GM12891 (cell line): Measurements from ENCODE around the gene GNAQ.

Experiments used
- POLR2A ChIP-seq: IDR thresholded peaks from 2 replicates; pipeline ENCODE4 v1.6.1; 2011; ENCODE audit warnings: low read depth, low read length, control low read depth
- POLR2AphosphoS5 ChIP-seq: IDR thresholded peaks from 2 replicates; pipeline ENCODE4 v1.6.1; 2011; ENCODE audit warnings: low read depth, low read length, control low read depth
- POU2F2 ChIP-seq: IDR thresholded peaks from 2 replicates; pipeline ENCODE4 v1.6.1; 2011; ENCODE audit warnings: low read depth, mild to moderate bottlenecking, control low read depth, low read length, moderate library complexity
- SPI1 ChIP-seq: IDR thresholded peaks from 2 replicates; pipeline ENCODE4 v1.6.1; 2011; ENCODE audit warnings: low read depth, low read length, control low read depth
- TAF1 ChIP-seq: IDR thresholded peaks from 2 replicates; pipeline ENCODE4 v1.6.1; 2011; ENCODE audit warnings: low read depth, low read length, control low read depth

DNA sequence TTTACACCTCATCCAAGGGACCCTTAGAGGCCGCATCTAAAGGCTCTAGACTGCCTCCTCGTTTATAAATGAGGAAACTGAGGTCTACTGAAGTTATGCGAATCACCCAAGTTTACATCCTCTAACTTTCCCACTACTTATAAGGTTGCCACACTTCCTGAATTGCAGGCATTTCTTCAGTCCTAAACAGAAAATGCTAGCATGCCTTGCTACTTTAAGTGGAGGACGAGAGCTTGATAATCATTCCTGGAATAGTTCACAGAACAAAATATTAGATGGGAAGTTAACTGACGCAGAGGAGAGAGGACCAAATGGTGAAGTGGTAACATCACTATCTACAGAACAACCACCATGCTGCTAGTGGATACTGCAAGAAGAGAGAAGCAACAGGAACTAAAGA is 85.8 kb downstream of the GNAQ start:
- no peak for TF ChIP-seq POLR2AphosphoS5
- TF ChIP-seq POLR2A, result no peak
- no peak for TF ChIP-seq TAF1
- TF ChIP-seq SPI1, result no peak
- TF ChIP-seq POU2F2, result no peak
